Mesangial cell (primary cell): ENCODE measurements around the gene ILF2. TPM values are rescaled to one million over a fixed set of nuclear protein-coding genes. Genes with fewer than 3 reads are reported as not detected.

Experiments used
- total RNA-seq: library from RNA; depleted of rRNA; stranded (reverse); fragments of >200 nt; gene quantifications from 2 replicates; pipeline ENCODE4 v1.2.3, GENCODE V29; 2015

The ILF2 gene
- total RNA-seq: 133 and 266 TPM in 2 replicates

DNA sequence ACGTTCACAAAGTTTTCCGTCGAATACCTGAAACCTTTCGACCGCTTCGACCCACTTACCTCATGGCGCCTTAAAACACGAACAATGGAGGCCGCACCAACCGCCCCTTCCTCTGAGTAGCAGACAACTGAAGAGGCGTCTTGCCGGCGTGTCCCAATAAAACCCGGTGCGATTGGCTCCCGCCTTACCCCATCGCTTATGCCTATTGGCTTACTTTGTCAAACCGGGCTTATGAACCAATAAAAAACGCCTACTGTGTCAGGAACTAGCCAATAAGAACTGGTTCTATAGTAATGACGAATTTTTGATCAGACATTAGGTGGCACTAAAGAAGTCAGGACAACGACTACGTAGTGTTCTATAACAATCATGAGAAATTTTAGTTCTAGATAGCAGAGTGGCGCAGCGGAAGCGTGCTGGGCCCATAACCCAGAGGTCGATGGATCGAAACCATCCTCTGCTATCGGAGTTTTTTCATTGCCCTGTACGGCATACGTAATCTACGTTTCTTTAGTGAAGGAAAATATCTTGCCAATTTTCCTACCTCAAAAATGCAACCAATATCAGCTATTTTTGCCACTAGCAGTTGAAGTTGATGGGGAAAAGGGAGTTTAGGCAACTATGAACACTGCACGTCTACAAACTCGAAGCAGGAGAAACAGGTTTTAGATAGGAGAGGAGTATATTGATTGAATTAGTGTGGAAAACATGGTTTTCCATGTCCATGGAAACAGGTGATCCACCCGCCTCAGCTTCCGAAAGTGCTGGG is at the start of gene ILF2:
TSS of gene ILF2 (minus strand) at position 135 of the 769 bp plus-strand sequence. CDS start at position 64, 71 bp downstream.

DNA sequence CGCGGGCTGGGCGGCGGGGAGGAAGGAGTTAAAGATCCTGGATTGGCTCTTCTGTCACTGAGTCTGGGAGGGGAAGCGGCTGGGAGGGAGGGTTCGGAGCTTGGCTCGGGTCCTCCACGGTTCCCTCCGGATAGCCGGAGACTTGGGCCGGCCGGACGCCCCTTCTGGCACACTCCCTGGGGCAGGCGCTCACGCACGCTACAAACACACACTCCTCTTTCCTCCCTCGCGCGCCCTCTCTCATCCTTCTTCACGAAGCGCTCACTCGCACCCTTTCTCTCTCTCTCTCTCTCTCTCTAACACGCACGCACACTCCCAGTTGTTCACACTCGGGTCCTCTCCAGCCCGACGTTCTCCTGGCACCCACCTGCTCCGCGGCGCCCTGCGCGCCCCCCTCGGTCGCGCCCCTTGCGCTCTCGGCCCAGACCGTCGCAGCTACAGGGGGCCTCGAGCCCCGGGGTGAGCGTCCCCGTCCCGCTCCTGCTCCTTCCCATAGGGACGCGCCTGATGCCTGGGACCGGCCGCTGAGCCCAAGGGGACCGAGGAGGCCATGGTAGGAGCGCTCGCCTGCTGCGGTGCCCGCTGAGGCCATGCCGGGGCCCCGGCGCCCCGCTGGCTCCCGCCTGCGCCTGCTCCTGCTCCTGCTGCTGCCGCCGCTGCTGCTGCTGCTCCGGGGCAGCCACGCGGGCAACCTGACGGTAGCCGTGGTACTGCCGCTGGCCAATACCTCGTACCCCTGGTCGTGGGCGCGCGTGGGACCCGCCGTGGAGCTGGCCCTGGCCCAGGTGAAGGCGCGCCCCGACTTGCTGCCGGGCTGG is 7.9 kb upstream of the ILF2 start, which contains the start of gene NPR1:
TSS of gene NPR1 (plus strand) at position 170 of the 818 bp plus-strand sequence. CDS start at position 591, 421 bp downstream.

GRCh38 chr1:153658400-153659174 is 12.2 kb downstream of the ILF2 start, which contains the start of gene SNAPIN:
Gene SNAPIN (plus strand): TSS chr1:153658703. CDS start chr1:153658744, 41 bp downstream.

DNA sequence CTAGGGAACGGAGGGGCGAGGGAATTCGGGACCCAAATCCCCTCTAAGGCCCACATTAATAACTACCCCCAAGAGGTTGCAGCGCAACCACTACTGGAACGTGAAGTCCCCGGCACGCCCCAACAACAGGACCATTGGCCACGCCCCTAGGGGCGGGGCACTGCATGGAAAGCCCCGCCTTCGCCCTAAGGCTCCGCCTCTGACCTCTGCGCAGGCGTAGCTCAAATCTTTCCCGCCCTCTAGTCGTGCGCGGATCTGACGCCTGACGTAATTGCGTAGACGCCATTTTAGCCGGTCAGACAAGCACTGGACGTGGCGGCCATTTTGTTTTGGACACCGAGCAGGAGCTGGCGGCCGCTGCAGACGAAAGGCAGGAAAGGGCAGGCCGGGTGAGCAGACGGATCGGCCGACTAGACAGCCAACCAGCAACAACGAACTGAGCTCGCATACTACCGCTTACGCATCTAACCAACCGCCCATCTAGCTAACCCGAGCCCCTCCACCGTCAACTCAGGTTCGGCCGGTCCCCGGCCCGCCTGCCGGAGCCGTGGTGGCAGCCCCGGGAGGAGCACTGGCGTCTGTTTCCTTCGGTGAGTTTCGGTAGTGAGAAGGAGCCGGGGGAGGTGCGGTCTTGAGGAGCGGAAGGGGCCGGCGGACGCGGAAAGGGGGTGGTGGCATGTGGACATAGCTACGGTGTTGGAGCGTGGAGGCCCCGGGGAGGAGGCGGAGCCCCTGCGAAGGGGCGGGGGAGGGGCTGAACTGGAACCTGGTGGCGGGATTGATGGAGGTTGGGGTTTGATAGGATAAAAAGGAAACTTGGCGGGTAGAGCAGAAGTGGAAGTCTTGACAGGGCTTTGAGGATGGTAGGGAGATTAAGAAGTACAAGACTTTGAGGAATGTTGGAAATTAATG is 36.8 kb downstream of the ILF2 start, which contains the start of gene CHTOP:
TSS of gene CHTOP (plus strand) at position 313 of the 912 bp plus-strand sequence. CDS start 2,523 bp downstream, outside the sequence.

DNA sequence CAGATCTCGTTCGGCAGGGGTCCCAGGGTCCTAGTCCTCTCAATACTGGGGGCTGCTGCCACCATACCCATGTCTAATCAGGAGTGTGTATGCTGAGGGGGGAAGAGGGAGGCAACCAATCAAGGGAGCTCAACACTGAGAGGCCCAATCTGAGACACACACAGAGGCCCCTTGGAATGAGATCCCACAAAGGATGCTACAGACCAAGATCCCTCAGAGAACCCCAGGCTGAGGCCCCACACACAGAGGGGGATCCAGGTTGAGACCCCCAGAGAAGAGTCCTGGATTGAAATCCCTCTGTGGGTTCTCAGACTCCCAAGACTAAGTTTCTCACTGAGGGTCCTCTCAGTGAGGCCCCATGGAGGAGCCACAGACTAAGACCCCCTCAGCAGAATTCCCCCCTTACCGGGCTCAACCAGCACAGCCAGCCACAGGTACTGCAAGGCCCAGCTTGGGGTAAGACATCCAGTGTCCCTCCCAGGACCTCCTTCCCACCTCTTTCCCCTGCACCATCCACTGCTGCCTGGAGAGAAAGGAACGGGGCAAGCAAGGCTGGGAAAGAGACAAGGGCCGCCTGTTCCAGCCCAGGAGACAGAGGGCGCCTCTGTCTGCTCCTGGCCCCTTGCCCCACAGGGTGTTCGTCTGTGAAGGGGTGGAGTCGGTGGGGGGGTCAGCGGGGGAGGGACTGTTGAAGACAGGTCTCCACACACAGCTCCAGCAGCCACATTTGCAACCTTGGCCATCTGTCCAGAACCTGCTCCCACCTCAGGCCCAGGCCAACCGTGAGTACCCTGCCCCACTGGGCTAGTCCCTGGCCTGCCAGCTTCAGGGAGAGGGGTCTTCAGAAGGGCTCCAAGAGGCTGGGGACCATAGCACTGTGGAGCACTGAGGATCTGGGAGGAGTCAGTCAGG is 42.8 kb downstream of the ILF2 start, which contains the start of gene S100A1:
TSS of gene S100A1 (plus strand) at position 720 of the 912 bp plus-strand sequence. CDS start 2,088 bp downstream, outside the sequence.

GRCh38 chr1:153626904-153627714 is 43.7 kb downstream of the ILF2 start, which contains the start of gene S100A13:
Gene S100A13 (minus strand): TSS chr1:153627505. CDS start chr1:153626472, 1,033 bp downstream.

GRCh38 chr1:153616144-153616916 is 54.5 kb downstream of the ILF2 start, which contains the start of gene S100A14:
Gene S100A14 (minus strand): TSS chr1:153616325. CDS start chr1:153615858, 467 bp downstream.

GRCh38 chr1:153612755-153613331 is 58.0 kb downstream of the ILF2 start, which contains the start of gene S100A16:
Gene S100A16 (minus strand): TSS chr1:153613137. CDS start chr1:153608151, 4,986 bp downstream.

Other genes starting within 250 kb of the ILF2 start
- not detected in 2 replicates for gene S100A7, start 210.3 kb downstream of the ILF2 start, total RNA-seq
- 1,631 and 1,651 TPM in 2 replicates for gene S100A6, start 135.0 kb downstream of the ILF2 start, total RNA-seq
- gene S100A5, start 130.1 kb downstream of the ILF2 start, total RNA-seq: 0.16 and 2.5 TPM in 2 replicates
- gene S100A4, start 125.2 kb downstream of the ILF2 start, total RNA-seq: 21.2 and 31.3 TPM in 2 replicates
- 5.8 and 42.2 TPM in 2 replicates for gene S100A3, start 121.7 kb downstream of the ILF2 start, total RNA-seq
- 3.5 and 21.7 TPM in 2 replicates for gene S100A2, start 105.1 kb downstream of the ILF2 start, total RNA-seq
- gene S100A16, start 57.9 kb downstream of the ILF2 start, total RNA-seq: 433 and 734 TPM in 2 replicates
- gene S100A14, start 54.7 kb downstream of the ILF2 start, total RNA-seq: 1.1 TPM in 1 of 2 replicates, not detected in the other
- gene S100A13, start 43.5 kb downstream of the ILF2 start, total RNA-seq: 146 and 185 TPM in 2 replicates
- 4.4 TPM in 1 of 2 replicates, not detected in the other for gene S100A1, start 42.6 kb downstream of the ILF2 start, total RNA-seq
- 36.4 and 38.1 TPM in 2 replicates for gene CHTOP, start 36.9 kb downstream of the ILF2 start, total RNA-seq
- 64.7 and 84.4 TPM in 2 replicates for gene SNAPIN, start 12.3 kb downstream of the ILF2 start, total RNA-seq
- 4.7 and 74.3 TPM in 2 replicates for gene NPR1, start 7.7 kb upstream of the ILF2 start, total RNA-seq
- 28.2 and 39.3 TPM in 2 replicates for gene INTS3, start 57.1 kb upstream of the ILF2 start, total RNA-seq
- 7.3 and 24.0 TPM in 2 replicates for gene SLC27A3, start 104.4 kb upstream of the ILF2 start, total RNA-seq